PC-3 (cell line): ENCODE results near the gene DGUOK. TPM values are rescaled to one million over a fixed set of nuclear protein-coding genes. Genes with fewer than 3 reads are reported as not detected.
A peak's percentile ranks its signal among the peaks of the same experiment; 100 is the strongest.

ENCODE experiments used
- ATAC-seq: fragments of 200-7000 bp; cut with Tn5 transposase; 2 replicates; pipeline ENCODE4 v1.9.1; 2020; ENCODE audit warnings: mild to moderate bottlenecking, moderate library complexity
- BruUV-seq: library from RNA; stranded (reverse); fragments of 400-500 nt; replicated peaks from 2 replicates; lab custom pipeline; 2021; lab: Mats Ljungman, UMichigan
- CTCF ChIA-PET: fragments of 300-600 bp; sonication (Branson Sonifier 250); formaldehyde crosslinking; loops from one replicate; lab custom pipeline; 2022; ENCODE audit warnings: antibody characterized with exemption; lab: Charles Lee
- POLR2A ChIA-PET: fragments of 300-600 bp; sonication (Branson Sonifier 250); formaldehyde crosslinking; loops from one replicate; lab custom pipeline; 2022; ENCODE audit warnings: antibody characterized with exemption; ENCODE audit not compliant: unreplicated experiment; lab: Charles Lee
- DNase-seq: peaks from one replicate; pipeline ENCODE4 v3.0.0-alpha.2; 2015
- H2AFZ ChIP-seq: fragments of 300-600 bp; sonication (generic); 2 replicates; pipeline ENCODE4 v1.6.0; 2016; ENCODE audit warnings: antibody characterized with exemption, low read length
- H3F3A ChIP-seq: fragments of 300-600 bp; sonication (generic); one replicate; pipeline ENCODE4 v1.6.0; 2017; ENCODE audit warnings: antibody characterized with exemption, low read length, control low read depth, mild to moderate bottlenecking; ENCODE audit not compliant: unreplicated experiment
- H3K27ac ChIP-seq: fragments of 300-600 bp; sonication (generic); 2 replicates; pipeline ENCODE4 v1.5.1; 2016; ENCODE audit warnings: mild to moderate bottlenecking, low read length
- H3K27me3 ChIP-seq: fragments of 300-600 bp; sonication (generic); 2 replicates; pipeline ENCODE4 v1.6.1; 2016; ENCODE audit warnings: low read length, mixed read lengths
- H3K36me3 ChIP-seq: fragments of 300-600 bp; sonication (generic); 2 replicates; pipeline ENCODE4 v1.6.1; 2016; ENCODE audit warnings: low read depth, mixed run types, low read length, mixed read lengths
- H3K4me1 ChIP-seq: fragments of 300-600 bp; sonication (generic); 2 replicates; pipeline ENCODE4 v1.5.1; 2016; ENCODE audit warnings: low read length; ENCODE audit not compliant: insufficient read depth
- H3K4me2 ChIP-seq: fragments of 300-600 bp; sonication (generic); 2 replicates; pipeline ENCODE4 v1.6.0; 2016; ENCODE audit warnings: low read length
- H3K4me3 ChIP-seq: fragments of 300-600 bp; sonication (generic); 2 replicates; pipeline ENCODE4 v1.5.1; 2016; ENCODE audit warnings: mild to moderate bottlenecking, low read length, mixed read lengths
- H3K79me2 ChIP-seq: fragments of 300-600 bp; sonication (generic); 2 replicates; pipeline ENCODE4 v1.6.1; 2017; ENCODE audit warnings: low read length, mixed read lengths
- H3K9ac ChIP-seq: fragments of 300-600 bp; sonication (generic); 2 replicates; pipeline ENCODE4 v1.6.0; 2016; ENCODE audit warnings: mild to moderate bottlenecking, low read length
- H3K9me2 ChIP-seq: fragments of 300-600 bp; sonication (generic); replicated peaks from 2 replicates; pipeline ENCODE4 v1.6.1; 2016; ENCODE audit warnings: mixed run types, low read length, mixed read lengths
- H3K9me3 ChIP-seq: fragments of 300-600 bp; sonication (generic); 2 replicates; pipeline ENCODE4 v1.6.1; 2016; ENCODE audit warnings: low read length, mixed read lengths
- H4K20me1 ChIP-seq: fragments of 300-600 bp; sonication (generic); 2 replicates; pipeline ENCODE4 v1.6.1; 2016; ENCODE audit warnings: low read length, mixed read lengths
- EZH2 ChIP-seq: fragments of 300-600 bp; sonication (generic); IDR thresholded peaks from one replicate; pipeline ENCODE4 v1.6.1; 2017; ENCODE audit warnings: antibody characterized with exemption, mild to moderate bottlenecking, low read length; ENCODE audit not compliant: unreplicated experiment
- EZH2phosphoT487 ChIP-seq: fragments of 300-600 bp; sonication (generic); IDR thresholded peaks from 2 replicates; pipeline ENCODE4 v1.6.1; 2018; ENCODE audit warnings: mild to moderate bottlenecking, antibody characterized with exemption, low read length, borderline replicate concordance
- intact Hi-C: fragments of 100-400 bp; cut with micrococcal nuclease; formaldehyde crosslinking; loops from 2 replicates; pipeline ENCODE4 v1.9.0; 2023
- total RNA-seq: library from RNA; depleted of rRNA; stranded (reverse); fragments of >200 nt; gene quantifications from 2 replicates; pipeline ENCODE4 v1.2.3, GENCODE V29; 2014
- TF ChIP-seq, protein P1 (sequence below): fragments of 300-600 bp; sonication (generic); conservative IDR thresholded peaks from 2 replicates; pipeline ENCODE4 v1.5.1; 2017; ENCODE audit warnings: antibody characterized with exemption, low read depth, mild to moderate bottlenecking, low read length

The DGUOK gene
- total RNA-seq, 1 experiment from 2014 or later, result 61.3 TPM

DNA sequence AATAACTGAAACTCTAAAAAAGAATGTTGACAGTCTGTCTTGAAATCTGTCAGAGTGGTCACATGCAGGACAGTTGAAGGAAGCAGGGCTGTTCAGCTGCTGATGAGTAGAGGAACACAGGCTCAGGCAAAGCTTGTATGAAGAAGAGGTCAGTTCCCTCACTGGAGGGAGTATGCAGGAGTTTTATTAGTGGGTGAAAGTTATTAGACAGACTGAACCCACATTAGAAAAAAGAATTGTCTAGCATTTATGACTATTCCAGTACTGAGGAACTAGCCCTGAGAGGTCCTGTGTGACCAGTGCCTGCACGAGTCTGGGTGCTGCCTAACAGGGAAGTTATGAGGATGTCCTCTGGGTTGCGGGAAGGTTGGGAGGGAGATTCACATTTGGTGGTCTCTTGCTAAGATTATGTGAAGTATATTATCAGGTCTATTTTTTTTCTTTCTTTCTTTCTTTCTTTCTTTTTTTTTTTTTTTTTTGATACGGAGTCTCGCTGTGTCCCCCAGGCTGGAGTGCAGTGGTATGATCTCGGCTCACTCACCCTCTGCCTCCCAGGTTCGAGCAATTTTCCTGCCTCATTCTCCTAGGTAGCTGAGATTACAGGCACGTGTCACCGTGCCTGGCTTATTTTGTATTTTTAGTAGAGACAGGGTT, 67.6 kb downstream of the DGUOK start:
- CTCF ChIA-PET, result no interaction called here
- Histone ChIP-seq H3K9ac (no peak overlapping the region), H3K27me3 (no peaks in the 10 kb centered on the region), H4K20me1 (peaks cover 34% of the 10 kb centered on the region; the same call in 1 of the 2 replicates), H3F3A (no peaks in the 10 kb centered on the region), H3K4me2 (no peak overlapping the region), H3K4me3 (no peak overlapping the region), H3K4me1 (peaks cover 15% of the 10 kb centered on the region), H3K9me3 (no peaks in the 10 kb centered on the region), H2AFZ (no peak overlapping the region), H3K79me2 (peaks cover 100% of the 10 kb centered on the region), H3K9me2 (no peaks in the 10 kb centered on the region), H3K27ac (no peak overlapping the region), H3K36me3 (peaks cover 17% of the 10 kb centered on the region; the same call in 1 of the 2 replicates)
- ATAC-seq (no peak), DNase-seq (no peak)
- TF ChIP-seq EZH2 (no peak), EZH2phosphoT487 (no peak)
- TF ChIP-seq, protein P1, sequence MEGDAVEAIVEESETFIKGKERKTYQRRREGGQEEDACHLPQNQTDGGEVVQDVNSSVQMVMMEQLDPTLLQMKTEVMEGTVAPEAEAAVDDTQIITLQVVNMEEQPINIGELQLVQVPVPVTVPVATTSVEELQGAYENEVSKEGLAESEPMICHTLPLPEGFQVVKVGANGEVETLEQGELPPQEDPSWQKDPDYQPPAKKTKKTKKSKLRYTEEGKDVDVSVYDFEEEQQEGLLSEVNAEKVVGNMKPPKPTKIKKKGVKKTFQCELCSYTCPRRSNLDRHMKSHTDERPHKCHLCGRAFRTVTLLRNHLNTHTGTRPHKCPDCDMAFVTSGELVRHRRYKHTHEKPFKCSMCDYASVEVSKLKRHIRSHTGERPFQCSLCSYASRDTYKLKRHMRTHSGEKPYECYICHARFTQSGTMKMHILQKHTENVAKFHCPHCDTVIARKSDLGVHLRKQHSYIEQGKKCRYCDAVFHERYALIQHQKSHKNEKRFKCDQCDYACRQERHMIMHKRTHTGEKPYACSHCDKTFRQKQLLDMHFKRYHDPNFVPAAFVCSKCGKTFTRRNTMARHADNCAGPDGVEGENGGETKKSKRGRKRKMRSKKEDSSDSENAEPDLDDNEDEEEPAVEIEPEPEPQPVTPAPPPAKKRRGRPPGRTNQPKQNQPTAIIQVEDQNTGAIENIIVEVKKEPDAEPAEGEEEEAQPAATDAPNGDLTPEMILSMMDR, result no peak
- POLR2A ChIA-PET, result no interaction called here
- BruUV-seq, result no TSS peak
- intact Hi-C loops, result no loop called here

DNA sequence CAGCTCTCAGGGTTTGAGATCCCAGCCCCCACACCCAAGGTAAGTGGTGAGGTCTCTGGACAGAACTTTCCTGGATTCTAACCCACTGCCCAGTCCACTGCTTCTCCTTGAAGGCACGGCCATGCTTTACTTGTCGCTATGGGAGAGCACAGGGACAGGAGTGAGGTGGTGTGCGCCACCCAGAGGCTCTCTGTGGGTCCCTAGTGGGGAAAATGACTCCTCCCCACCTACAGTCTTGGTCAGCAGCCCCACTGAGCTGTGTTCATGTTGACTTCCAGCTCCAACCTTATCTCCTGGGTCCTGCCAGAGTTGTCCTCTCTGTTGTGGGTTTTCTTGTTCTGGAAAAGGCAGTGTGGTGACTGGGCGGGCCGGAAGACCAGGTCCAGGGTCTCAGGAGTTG, 69.1 kb downstream of the DGUOK start:
- H3K4me3 ChIP-seq, result no peak overlapping the region
- H2AFZ ChIP-seq, result no peak overlapping the region
- ATAC-seq (no peak), DNase-seq (no peak)
- H3K79me2 ChIP-seq, result peaks cover 100% of the 10 kb centered on the region
- no TSS peak for BruUV-seq
- H3K27me3 ChIP-seq, result no peaks in the 10 kb centered on the region
- H3K36me3 ChIP-seq, result 0 out of 2 replicates have a peak, but pooled peaks cover 3% of the 10 kb centered on the region
- H3K9me2 ChIP-seq, result no peaks in the 10 kb centered on the region
- H3K9me3 ChIP-seq, result no peaks in the 10 kb centered on the region
- CTCF ChIA-PET, result no interaction called here
- H3K4me2 ChIP-seq, result no peak overlapping the region
- intact Hi-C loops, result no loop called here
- no peak overlapping the region for H3K27ac ChIP-seq
- TF ChIP-seq EZH2phosphoT487 (no peak), EZH2 (no peak)
- TF ChIP-seq, protein P1, result 0 out of 2 replicates have a peak, but pooled peaks have one; percentile 23
- H4K20me1 ChIP-seq, result peaks cover 44% of the 10 kb centered on the region
- POLR2A ChIA-PET, result no interaction called here
- no peaks in the 10 kb centered on the region for H3F3A ChIP-seq
- no peak overlapping the region for H3K9ac ChIP-seq
- H3K4me1 ChIP-seq, result peaks cover 26% of the 10 kb centered on the region

DNA sequence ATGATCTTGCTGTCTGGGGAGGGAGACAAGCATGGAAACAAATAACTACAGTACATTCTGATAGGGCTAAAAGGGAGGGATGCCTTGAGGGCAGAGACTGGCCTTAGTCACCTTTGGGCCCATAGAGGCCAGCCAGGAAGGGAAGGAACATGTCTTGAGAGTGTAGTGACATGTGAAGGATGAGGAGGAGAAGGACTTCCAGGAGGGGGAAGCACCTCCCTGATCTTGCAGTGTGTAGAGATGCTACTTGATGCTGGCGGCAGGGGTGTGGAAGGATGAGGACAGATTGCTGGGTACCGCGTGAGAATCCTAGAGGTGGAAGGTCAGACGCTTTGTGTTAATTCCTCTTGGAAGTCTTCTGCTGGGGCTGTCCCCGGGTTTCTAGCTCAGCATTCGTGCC, 71.1 kb downstream of the DGUOK start:
- 0 out of 2 replicates have a peak, but pooled peaks cover 2% of the 10 kb centered on the region for H3K36me3 ChIP-seq
- no peak overlapping the region for H2AFZ ChIP-seq
- no peak for TF ChIP-seq EZH2
- TF ChIP-seq, protein P1, result no peak
- no peak overlapping the region for H3K27ac ChIP-seq
- no peak for ATAC-seq
- H3K9me3 ChIP-seq, result no peaks in the 10 kb centered on the region
- DNase-seq, result no peak
- intact Hi-C loops, result no loop called here
- POLR2A ChIA-PET, result no interaction called here
- H3K4me1 ChIP-seq, result peaks cover 38% of the 10 kb centered on the region
- no peaks in the 10 kb centered on the region for H3K9me2 ChIP-seq
- no TSS peak for BruUV-seq
- H3F3A ChIP-seq, result no peaks in the 10 kb centered on the region
- H3K9ac ChIP-seq, result no peak overlapping the region
- H3K79me2 ChIP-seq, result peaks cover 92% of the 10 kb centered on the region
- H4K20me1 ChIP-seq, result peaks cover 56% of the 10 kb centered on the region
- no peaks in the 10 kb centered on the region for H3K27me3 ChIP-seq
- CTCF ChIA-PET, result no interaction called here
- H3K4me3 ChIP-seq, result no peak overlapping the region
- H3K4me2 ChIP-seq, result no peak overlapping the region
